A549 (cell line): ENCODE results near the gene EGFLAM. TPM values are rescaled to one million over a fixed set of nuclear protein-coding genes. Genes with fewer than 3 reads are reported as not detected.

Source experiments
- ATAC-seq, 2 experiments: fragments of 200-7000 bp in 1 of 2; fragments of >200 bp in 1 of 2; cut with Nextera tagmentation in 1 of 2; cut with Tn5 transposase in 1 of 2; 3 replicates each; pipeline versions ENCODE4 v1.8.0 to v1.9.1; 2018 to 2020; ENCODE audit warnings: mild to moderate bottlenecking in 1 of 2, moderate library complexity in 1 of 2
- CTCF ChIA-PET: fragments of 300-600 bp; sonication (Branson Sonifier 250); formaldehyde crosslinking; extraction: SDS; loops from one replicate; lab custom pipeline; 2021; ENCODE audit warnings: antibody characterized with exemption, inconsistent platforms; lab: Yijun Ruan, JAX
- POLR2A ChIA-PET: fragments of 350-600 bp; formaldehyde crosslinking; extraction: SDS; loops from one replicate; lab custom pipeline; 2021; ENCODE audit warnings: antibody characterized with exemption, inconsistent platforms; lab: Yijun Ruan, JAX
- DNase-seq, 2 experiments: peaks; one replicate each; pipeline versions ENCODE4 v3.0.0 to v3.0.0-alpha.2; 2011 to 2016; ENCODE audit warnings: low read depth in 1 of 2, low spot score in 1 of 2
- FAIRE-seq: peaks from 2 replicates; lab custom pipeline; 2011; peaks lifted over from hg19 to GRCh38; lab: Jason Lieb, UNC
- H3K27ac ChIP-seq, 2 experiments: fragments of >200 bp; sonication (Bioruptor Twin); formaldehyde crosslinking; 3 replicates each; pipeline ENCODE4 v1.5.1; 2016 to 2017
- H3K4me1 ChIP-seq: fragments of >200 bp; sonication (Bioruptor Twin); formaldehyde crosslinking; 3 replicates; pipeline ENCODE4 v1.6.1; 2016
- H3K4me2 ChIP-seq: fragments of >200 bp; sonication (Bioruptor Twin); formaldehyde crosslinking; 3 replicates; pipeline ENCODE4 v1.6.1; 2016
- H3K4me3 ChIP-seq: fragments of >200 bp; sonication (Bioruptor Twin); formaldehyde crosslinking; 3 replicates; pipeline ENCODE4 v1.5.1; 2016
- H3K9me3 ChIP-seq: fragments of >200 bp; sonication (Bioruptor Twin); formaldehyde crosslinking; 3 replicates; pipeline ENCODE4 v1.6.1; 2016
- BHLHE40 ChIP-seq: IDR thresholded peaks from 2 replicates; pipeline ENCODE4 v1.6.1; 2012; ENCODE audit warnings: low read depth, low read length, inconsistent platforms
- CBX2 ChIP-seq: fragments of 200-600 bp; sonication (generic); IDR thresholded peaks from 2 replicates; pipeline ENCODE4 v1.6.1; 2016; ENCODE audit warnings: low read depth, mild to moderate bottlenecking, borderline replicate concordance
- CHD2 ChIP-seq: fragments of 150-350 bp; IDR thresholded peaks from 2 replicates; pipeline ENCODE4 v1.6.1; 2014; ENCODE audit warnings: low read length; ENCODE audit not compliant: partially characterized antibody
- CHD4 ChIP-seq: fragments of 200-600 bp; sonication (generic); IDR thresholded peaks from 2 replicates; pipeline ENCODE4 v1.6.1; 2016; ENCODE audit warnings: antibody characterized with exemption, mild to moderate bottlenecking, borderline replicate concordance
- E2F6 ChIP-seq: IDR thresholded peaks from 2 replicates; pipeline ENCODE4 v1.6.1; 2012; ENCODE audit warnings: low read depth, borderline replicate concordance
- ESRRA ChIP-seq: fragments of 150-350 bp; IDR thresholded peaks from 2 replicates; pipeline ENCODE4 v1.6.1; 2014; ENCODE audit warnings: mild to moderate bottlenecking, low read length, borderline replicate concordance
- FOXS1 ChIP-seq: fragments of 250-450 bp; sonication (Bioruptor Pico); IDR thresholded peaks from 2 replicates; pipeline ENCODE4 v1.5.0; 2020; ENCODE audit warnings: mild to moderate bottlenecking, moderate library complexity
- HMGXB4 ChIP-seq: fragments of 250-450 bp; sonication (Bioruptor Pico); IDR thresholded peaks from 2 replicates; pipeline ENCODE4 v1.5.0; 2021; ENCODE audit warnings: mild to moderate bottlenecking, moderate library complexity, borderline replicate concordance
- HOXA7 ChIP-seq: fragments of 250-450 bp; sonication (Bioruptor Pico); IDR thresholded peaks from 2 replicates; pipeline ENCODE4 v1.5.0; 2020; ENCODE audit warnings: mild to moderate bottlenecking, moderate library complexity
- MAZ ChIP-seq: fragments of 150-350 bp; IDR thresholded peaks from 2 replicates; pipeline ENCODE4 v1.6.1; 2014; ENCODE audit warnings: antibody characterized with exemption, low read depth, low read length, borderline replicate concordance
- MYC ChIP-seq: IDR thresholded peaks from 2 replicates; pipeline ENCODE4 v1.6.1; 2012; ENCODE audit warnings: mild to moderate bottlenecking, inconsistent platforms, low read length, improper control_type of control experiment, borderline replicate concordance
- NPAS2 ChIP-seq: fragments of 250-450 bp; sonication (Bioruptor Pico); IDR thresholded peaks from 2 replicates; pipeline ENCODE4 v1.8.0; 2022; ENCODE audit warnings: mild to moderate bottlenecking, moderate library complexity, borderline replicate concordance
- SMC3 ChIP-seq: fragments of >200 bp; sonication (Bioruptor Twin); formaldehyde crosslinking; IDR thresholded peaks from 3 replicates; pipeline ENCODE4 v1.6.1; 2018; ENCODE audit warnings: inconsistent platforms
- TFCP2L1 ChIP-seq: fragments of 250-450 bp; sonication (Bioruptor Pico); IDR thresholded peaks from 2 replicates; pipeline ENCODE4 v1.5.0; 2021; ENCODE audit warnings: mild to moderate bottlenecking
- TP53 ChIP-seq: fragments of 250-450 bp; sonication (Bioruptor Pico); IDR thresholded peaks from 2 replicates; pipeline ENCODE4 v1.5.0; 2021; ENCODE audit warnings: mild to moderate bottlenecking, moderate library complexity
- WGBS: methylation state at CpG from one replicate; pipeline ENCODE4 v1.1.6; 2017; ENCODE audit errors: missing lambda C conversion rate; 5-methylcytosine and 5-hydroxymethylcytosine counted together
- polyA plus RNA-seq, 4 experiments: library from polyadenylated mRNA; depleted of rRNA in 3 of 4; stranded (reverse); fragments of >200 nt; fragmentation: RNase III in 1 of 4; extraction: RNeasy Plus Mini Kit Qiagen cat#74134 plus additional on column Dnase treatment in 1 of 4; gene quantifications; 2 replicates in 3 of 4; 3 replicates in 1 of 4; pipeline ENCODE4 v1.2.3, GENCODE V29; 2011 to 2017
- TF ChIP-seq, protein P1 (sequence below): IDR thresholded peaks from 2 replicates; pipeline ENCODE4 v1.6.1; 2012
- TF ChIP-seq, protein P2 (sequence below): fragments of 200-600 bp; sonication (generic); IDR thresholded peaks from 2 replicates; pipeline ENCODE4 v1.6.1; 2016; ENCODE audit warnings: antibody characterized with exemption, mild to moderate bottlenecking, moderate library complexity

EGFLAM gene
- polyA plus RNA-seq, 2 of the 4 experiments (the other 2 are of a cell fraction), result 0.13 TPM; not detected in 1

DNA sequence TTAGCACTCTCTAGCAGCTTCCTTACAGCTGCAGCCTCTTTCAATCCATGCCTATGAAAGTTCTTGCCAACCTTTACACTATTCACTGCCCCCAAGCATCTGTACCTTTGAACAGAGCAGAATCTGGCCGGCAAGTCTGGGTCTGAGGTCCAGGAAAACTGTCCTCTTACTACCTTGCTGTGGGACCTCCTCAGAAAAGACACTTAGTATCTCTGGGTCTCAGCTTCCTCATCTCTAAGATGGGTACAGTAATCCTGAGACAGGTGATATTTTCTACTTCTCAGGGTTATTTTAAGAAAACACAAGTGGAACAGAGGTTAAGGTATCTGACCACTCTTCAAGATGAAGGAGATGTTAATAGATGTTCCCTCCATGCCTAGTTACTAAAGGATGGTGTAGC lies 120.2 kb downstream of the EGFLAM start:
- no peaks in the 10 kb centered on the region for H3K9me3 ChIP-seq
- POLR2A ChIA-PET, result no interaction called here
- H3K4me3 ChIP-seq, result no peak overlapping the region
- FAIRE-seq (no peak), ATAC-seq (no peak), DNase-seq (no peak)
- no peaks in the 10 kb centered on the region for H3K4me1 ChIP-seq
- CTCF ChIA-PET, result interaction anchor here (1.0 to 1.3 kb wide), 2 partner anchors 15 to 22 kb away, joined by 4 to 5 read pairs; no protein-coding TSS in a partner anchor
- WGBS, result 6% methylated on average over 1 of the region's 1 CpG
- no peak overlapping the region for H3K27ac ChIP-seq
- TF ChIP-seq MYC (no peak), TFCP2L1 (CRISPR knock-in tag) (no peak), FOXS1 (CRISPR knock-in tag) (no peak), NPAS2 (CRISPR knock-in tag) (no peak)
- TF ChIP-seq, protein P1, sequence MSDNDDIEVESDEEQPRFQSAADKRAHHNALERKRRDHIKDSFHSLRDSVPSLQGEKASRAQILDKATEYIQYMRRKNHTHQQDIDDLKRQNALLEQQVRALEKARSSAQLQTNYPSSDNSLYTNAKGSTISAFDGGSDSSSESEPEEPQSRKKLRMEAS, result no peak
- no peak overlapping the region for H3K4me2 ChIP-seq

- DNase-seq, result no peak
- Histone ChIP-seq H3K4me3 (no peak overlapping the region), H3K4me1 (no peaks in the 10 kb centered on the region), H3K4me2 (no peak overlapping the region), H3K27ac (no peak overlapping the region), H3K9me3 (no peaks in the 10 kb centered on the region)
- no peak for FAIRE-seq
- ChIA-PET CTCF (interaction anchor here (1.1 to 1.3 kb wide), 3 partner anchors 15 to 431 kb away, joined by 3 to 5 read pairs (median 4); no protein-coding TSS in a partner anchor), POLR2A (no interaction called here)
- ATAC-seq, result no peak
- no peak for TF ChIP-seq BHLHE40
- no peak for TF ChIP-seq ESRRA
- no peak for TF ChIP-seq MAZ
- TF ChIP-seq, protein P1, result no peak
- TF ChIP-seq CHD4, result no peak
- TF ChIP-seq E2F6, result no peak
- no peak for TF ChIP-seq SMC3
- no peak for TF ChIP-seq TP53 (CRISPR knock-in tag)
- TF ChIP-seq CBX2, result no peak
- no peak for TF ChIP-seq CHD2
- TF ChIP-seq HOXA7 (CRISPR knock-in tag), result no peak
- TF ChIP-seq, protein P2, sequence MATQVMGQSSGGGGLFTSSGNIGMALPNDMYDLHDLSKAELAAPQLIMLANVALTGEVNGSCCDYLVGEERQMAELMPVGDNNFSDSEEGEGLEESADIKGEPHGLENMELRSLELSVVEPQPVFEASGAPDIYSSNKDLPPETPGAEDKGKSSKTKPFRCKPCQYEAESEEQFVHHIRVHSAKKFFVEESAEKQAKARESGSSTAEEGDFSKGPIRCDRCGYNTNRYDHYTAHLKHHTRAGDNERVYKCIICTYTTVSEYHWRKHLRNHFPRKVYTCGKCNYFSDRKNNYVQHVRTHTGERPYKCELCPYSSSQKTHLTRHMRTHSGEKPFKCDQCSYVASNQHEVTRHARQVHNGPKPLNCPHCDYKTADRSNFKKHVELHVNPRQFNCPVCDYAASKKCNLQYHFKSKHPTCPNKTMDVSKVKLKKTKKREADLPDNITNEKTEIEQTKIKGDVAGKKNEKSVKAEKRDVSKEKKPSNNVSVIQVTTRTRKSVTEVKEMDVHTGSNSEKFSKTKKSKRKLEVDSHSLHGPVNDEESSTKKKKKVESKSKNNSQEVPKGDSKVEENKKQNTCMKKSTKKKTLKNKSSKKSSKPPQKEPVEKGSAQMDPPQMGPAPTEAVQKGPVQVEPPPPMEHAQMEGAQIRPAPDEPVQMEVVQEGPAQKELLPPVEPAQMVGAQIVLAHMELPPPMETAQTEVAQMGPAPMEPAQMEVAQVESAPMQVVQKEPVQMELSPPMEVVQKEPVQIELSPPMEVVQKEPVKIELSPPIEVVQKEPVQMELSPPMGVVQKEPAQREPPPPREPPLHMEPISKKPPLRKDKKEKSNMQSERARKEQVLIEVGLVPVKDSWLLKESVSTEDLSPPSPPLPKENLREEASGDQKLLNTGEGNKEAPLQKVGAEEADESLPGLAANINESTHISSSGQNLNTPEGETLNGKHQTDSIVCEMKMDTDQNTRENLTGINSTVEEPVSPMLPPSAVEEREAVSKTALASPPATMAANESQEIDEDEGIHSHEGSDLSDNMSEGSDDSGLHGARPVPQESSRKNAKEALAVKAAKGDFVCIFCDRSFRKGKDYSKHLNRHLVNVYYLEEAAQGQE, result no peak
- TF ChIP-seq HMGXB4 (CRISPR knock-in tag), result no peak
- 40% methylated on average over 7 of the region's 7 CpGs for WGBS
These were observed 121.1 kb downstream of the EGFLAM start for GRCh38 chr5:38379350-38379937.
